ENCODE results near the gene CMTM1.
"Not testable (repeated sequence)": the region's sequence is repeated elsewhere in the genome, so short reads cannot be mapped to it uniquely, and the experiment has no call there.

CMTM1 gene

GRCh38 chr16:66563574-66564334 lies 2.5 kb upstream of the CMTM1 start:
- DNase-seq = no peak

- not testable (repeated sequence) for DNase-seq
Observed at GRCh38 chr16:66567270-66567669, 1.0 kb downstream of the CMTM1 start.

- no peak for DNase-seq
Observed at GRCh38 chr16:66568355-66568754, 2.1 kb downstream of the CMTM1 start.

- DNase-seq = no peak
Observed at GRCh38 chr16:66569131-66569530, 2.9 kb downstream of the CMTM1 start.

GRCh38 chr16:66569827-66570405 lies 3.7 kb downstream of the CMTM1 start:
- DNase-seq = no peak

GRCh38 chr16:66572356-66572755 lies 6.1 kb downstream of the CMTM1 start:
- DNase-seq = no peak

- DNase-seq = no peak
Observed at GRCh38 chr16:66574081-66574480, 7.8 kb downstream of the CMTM1 start.

- DNase-seq = no peak
Observed at GRCh38 chr16:66574531-66574930, 8.3 kb downstream of the CMTM1 start.

- DNase-seq = no peak
Observed at GRCh38 chr16:66575060-66575459, 8.8 kb downstream of the CMTM1 start.

GRCh38 chr16:66576296-66576695 lies 10.1 kb downstream of the CMTM1 start:
- DNase-seq = no peak

- DNase-seq = no peak
Observed at GRCh38 chr16:66578651-66579531, 12.7 kb downstream of the CMTM1 start, which contains the start of gene CMTM2. Gene CMTM2, plus strand, starts transcription at chr16:66579463. Its CDS starts 145 bp downstream, at chr16:66579608.

GRCh38 chr16:66580605-66581209 lies 14.5 kb downstream of the CMTM1 start:
- no peak for DNase-seq

- no peak for DNase-seq
Observed at GRCh38 chr16:66581246-66581952, 15.2 kb downstream of the CMTM1 start.

- no peak for DNase-seq
Observed at GRCh38 chr16:66585481-66586239, 19.4 kb downstream of the CMTM1 start.

GRCh38 chr16:66587881-66588600 lies 21.8 kb downstream of the CMTM1 start:
- DNase-seq = no peak

GRCh38 chr16:66588981-66589713 lies 22.9 kb downstream of the CMTM1 start:
- DNase-seq = no peak

GRCh38 chr16:66590322-66590721 lies 24.1 kb downstream of the CMTM1 start:
- no peak for DNase-seq

- DNase-seq = no peak
Observed at GRCh38 chr16:66591018-66591417, 24.8 kb downstream of the CMTM1 start.

GRCh38 chr16:66592241-66592640 lies 26.0 kb downstream of the CMTM1 start:
- DNase-seq = no peak

GRCh38 chr16:66592814-66593213 lies 26.6 kb downstream of the CMTM1 start:
- no peak for DNase-seq

Measured in NCI-H748 treated with DMSO at 0.1 percent for 48 hours (cell line).